ENCODE data around the gene TMEM203.
A peak's percentile ranks its signal among the peaks of the same experiment; 100 is the strongest.

Gene TMEM203

DNA sequence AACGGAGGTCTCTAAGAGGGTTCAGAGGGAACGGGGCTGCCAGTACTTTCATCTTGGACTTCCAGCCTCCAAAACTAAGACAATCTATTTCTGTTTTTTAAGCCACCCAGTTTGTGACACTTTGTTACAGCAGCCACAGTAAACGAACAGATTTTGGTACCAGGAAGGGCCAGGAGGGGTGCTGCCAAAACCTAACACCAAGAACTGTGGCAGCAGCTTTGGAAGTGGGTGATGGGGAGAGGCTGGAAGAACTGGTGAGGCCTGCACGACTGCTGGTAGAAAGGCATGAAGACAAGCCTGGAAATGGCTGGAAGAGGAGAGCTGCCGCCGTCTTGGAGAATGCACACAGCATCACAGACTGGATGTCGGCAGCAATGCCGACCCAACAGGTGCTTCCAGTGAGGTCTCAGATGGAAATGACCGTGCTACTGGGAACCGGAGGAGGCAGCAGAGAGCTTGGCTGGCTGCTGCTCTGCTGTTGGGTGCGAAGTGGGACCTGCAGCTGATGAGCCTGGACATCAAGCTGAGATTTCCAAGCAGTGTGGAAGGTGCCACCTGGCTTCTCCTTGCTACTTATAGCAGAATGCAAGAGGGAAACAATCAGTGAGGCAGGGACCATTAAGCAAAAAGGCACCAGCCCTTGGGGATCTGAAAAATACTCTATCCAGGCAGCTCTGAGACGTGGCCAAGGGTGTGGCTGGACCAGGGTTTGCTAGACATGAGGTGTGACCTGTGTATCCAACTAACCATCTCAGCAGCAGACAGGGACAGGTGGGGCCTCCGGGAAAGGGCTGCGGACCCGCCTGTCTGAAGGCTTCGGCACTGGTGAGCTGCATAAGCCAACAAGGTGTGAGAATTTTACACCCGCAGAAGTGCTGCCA is 28.9 kb downstream of the TMEM203 start:
- H3K4me1 Mint-ChIP-seq = peaks cover 13% of the 10 kb centered on the region
- no peak for ATAC-seq
- H3K27ac Mint-ChIP-seq = peak overlapping the region; percentile 34
- no peaks in the 10 kb centered on the region for H3K36me3 Mint-ChIP-seq
- DNase-seq (ENCODE audit: low spot score in 2 of 2) = no peak
- H3K9me3 Mint-ChIP-seq = no peaks in the 10 kb centered on the region
- H3K4me3 Mint-ChIP-seq = no peak overlapping the region

GRCh38 chr9:137175345-137175961 is 30.0 kb downstream of the TMEM203 start:
- Mint-ChIP-seq H3K27ac (no peak overlapping the region), H3K36me3 (no peaks in the 10 kb centered on the region), H3K4me1 (peaks cover 13% of the 10 kb centered on the region), H3K4me3 (no peak overlapping the region), H3K9me3 (no peaks in the 10 kb centered on the region)
- DNase-seq (ENCODE audit: low spot score in 2 of 2) (no peak), ATAC-seq (no peak)

GRCh38 chr9:137174722-137175293 is 30.6 kb downstream of the TMEM203 start:
- DNase-seq (ENCODE audit: low spot score in 2 of 2) = no peak
- Mint-ChIP-seq H3K4me3 (no peak overlapping the region), H3K36me3 (no peaks in the 10 kb centered on the region), H3K4me1 (peaks cover 13% of the 10 kb centered on the region), H3K9me3 (no peaks in the 10 kb centered on the region), H3K27ac (no peak overlapping the region)
- ATAC-seq = no peak

DNA sequence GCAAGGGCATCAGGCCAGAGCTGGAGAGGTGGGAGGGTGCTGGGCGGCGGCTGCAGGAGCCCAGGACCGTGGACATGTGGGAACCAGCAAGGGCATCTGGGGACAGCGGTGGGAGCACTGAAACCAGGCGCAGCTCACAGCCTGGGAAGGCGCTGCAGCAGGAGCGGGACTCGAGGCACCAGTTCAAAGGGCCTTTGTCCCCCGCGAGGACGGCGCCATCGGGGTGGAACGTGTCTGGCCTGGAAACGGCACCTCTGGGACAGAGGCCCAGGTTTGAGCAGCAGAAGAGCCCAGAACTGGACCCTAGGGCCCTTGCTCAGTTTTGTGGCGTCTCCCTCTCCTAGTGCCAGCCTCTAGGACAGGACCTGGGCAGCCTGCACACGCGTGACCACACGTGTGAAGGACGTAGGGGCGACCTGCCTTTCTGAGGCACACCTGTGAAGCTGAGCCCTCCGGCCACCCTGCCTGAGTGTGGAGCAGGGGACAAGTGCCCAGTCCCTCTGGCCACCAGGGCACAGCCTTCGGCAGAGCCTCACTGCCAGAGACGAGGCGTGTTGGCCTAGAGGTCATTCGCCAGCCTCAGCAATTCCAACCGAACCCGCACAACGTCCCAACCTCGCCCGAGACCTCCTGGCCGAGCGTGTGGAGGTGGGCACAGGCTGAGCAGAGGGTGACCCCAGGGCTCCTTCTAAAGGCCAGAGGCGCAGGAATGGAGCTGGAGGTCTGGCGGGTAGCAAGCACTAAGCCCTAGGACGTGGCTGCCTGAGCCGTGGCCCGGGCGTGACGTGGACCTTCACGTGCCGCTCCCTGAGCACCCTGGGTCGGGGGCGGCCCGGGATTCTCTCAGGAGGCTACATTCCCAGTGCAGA is 31.4 kb downstream of the TMEM203 start:
- no peak for DNase-seq (ENCODE audit: low spot score in 2 of 2)
- Mint-ChIP-seq H3K9me3 (no peaks in the 10 kb centered on the region), H3K27ac (no peak overlapping the region), H3K4me3 (no peak overlapping the region), H3K36me3 (no peaks in the 10 kb centered on the region), H3K4me1 (peaks cover 8% of the 10 kb centered on the region)
- ATAC-seq = no peak

- DNase-seq (ENCODE audit: low spot score in 2 of 2) = no peak
- peaks cover 8% of the 10 kb centered on the region for H3K4me1 Mint-ChIP-seq
- H3K36me3 Mint-ChIP-seq = no peaks in the 10 kb centered on the region
- H3K27ac Mint-ChIP-seq = no peak overlapping the region
- no peaks in the 10 kb centered on the region for H3K9me3 Mint-ChIP-seq
- ATAC-seq = no peak
- H3K4me3 Mint-ChIP-seq = no peak overlapping the region
Measured at GRCh38 chr9:137172901-137173795, 32.3 kb downstream of the TMEM203 start.

DNA sequence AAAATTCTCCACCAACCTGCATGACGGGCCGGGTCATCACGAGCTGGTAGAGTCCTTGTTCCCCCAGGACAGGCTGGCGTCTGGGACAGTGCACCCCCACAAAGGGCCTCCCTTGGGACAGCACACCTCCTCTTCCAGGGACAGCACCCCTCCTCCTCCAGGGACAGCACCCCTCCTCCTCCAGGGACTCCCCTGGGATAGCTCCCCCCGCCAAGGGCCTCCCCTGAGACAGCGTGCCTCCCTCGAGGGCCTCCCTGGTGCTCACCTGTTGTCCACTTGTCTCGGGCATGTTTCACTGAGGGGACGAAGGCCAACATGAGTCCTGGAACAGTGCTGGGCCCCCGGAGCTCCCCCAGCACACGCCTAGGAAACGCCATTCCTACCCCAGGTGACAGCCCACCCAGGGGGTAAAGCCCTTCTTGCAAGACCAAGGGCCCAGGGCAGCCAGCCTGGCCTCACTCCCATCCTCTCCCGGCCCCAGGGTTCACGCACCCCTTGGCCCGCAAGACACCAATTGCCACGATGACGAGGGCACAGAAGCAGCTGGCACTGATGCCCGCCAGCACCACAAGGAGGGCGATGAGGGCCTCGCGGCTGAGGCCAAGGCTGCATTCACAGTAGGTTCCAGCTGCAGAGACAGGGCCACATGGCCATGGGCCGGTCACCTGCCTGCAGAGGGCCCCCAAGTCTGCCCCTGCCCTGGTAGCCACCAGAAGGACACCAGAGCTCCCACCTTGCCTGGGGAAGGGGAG is 34.1 kb downstream of the TMEM203 start:
- H3K9me3 Mint-ChIP-seq = no peaks in the 10 kb centered on the region
- no peak overlapping the region for H3K27ac Mint-ChIP-seq
- no peaks in the 10 kb centered on the region for H3K36me3 Mint-ChIP-seq
- no peak for DNase-seq (ENCODE audit: low spot score in 2 of 2)
- no peak for ATAC-seq
- H3K4me3 Mint-ChIP-seq = no peak overlapping the region
- H3K4me1 Mint-ChIP-seq = peaks cover 4% of the 10 kb centered on the region

DNA sequence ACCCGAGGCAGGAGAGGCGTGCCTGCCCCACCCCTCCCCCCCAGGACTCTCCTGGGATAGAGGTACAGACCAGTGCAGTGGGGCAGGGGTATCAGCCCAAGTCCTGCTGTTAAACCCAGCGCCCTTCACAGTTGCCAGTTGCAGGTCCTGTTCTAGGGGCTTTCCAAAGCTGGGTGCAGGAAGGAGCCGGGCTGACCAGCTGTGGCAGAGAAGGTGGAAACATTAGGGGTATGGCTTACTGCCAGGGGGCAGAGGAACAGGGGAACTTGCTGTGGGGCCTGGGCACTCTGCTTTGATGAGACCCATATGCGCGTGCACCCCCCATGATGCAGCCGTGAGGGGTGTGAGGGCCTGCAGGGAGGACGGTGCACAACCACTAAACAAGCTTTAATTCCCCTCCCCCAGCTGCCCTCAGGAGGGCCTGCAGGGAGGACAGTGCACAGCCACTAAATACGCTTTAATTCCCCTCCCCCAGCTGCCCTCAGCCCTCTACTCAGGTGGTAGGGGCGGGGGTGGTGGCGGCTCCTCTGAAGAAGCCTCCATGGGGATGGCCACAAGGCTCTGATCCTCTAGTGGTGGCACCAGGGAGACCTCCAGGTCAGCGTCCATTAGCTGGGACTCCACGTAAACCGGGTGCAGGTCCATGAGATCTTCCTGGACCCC is 34.8 kb downstream of the TMEM203 start:
- no peak overlapping the region for H3K27ac Mint-ChIP-seq
- no peaks in the 10 kb centered on the region for H3K9me3 Mint-ChIP-seq

DNA sequence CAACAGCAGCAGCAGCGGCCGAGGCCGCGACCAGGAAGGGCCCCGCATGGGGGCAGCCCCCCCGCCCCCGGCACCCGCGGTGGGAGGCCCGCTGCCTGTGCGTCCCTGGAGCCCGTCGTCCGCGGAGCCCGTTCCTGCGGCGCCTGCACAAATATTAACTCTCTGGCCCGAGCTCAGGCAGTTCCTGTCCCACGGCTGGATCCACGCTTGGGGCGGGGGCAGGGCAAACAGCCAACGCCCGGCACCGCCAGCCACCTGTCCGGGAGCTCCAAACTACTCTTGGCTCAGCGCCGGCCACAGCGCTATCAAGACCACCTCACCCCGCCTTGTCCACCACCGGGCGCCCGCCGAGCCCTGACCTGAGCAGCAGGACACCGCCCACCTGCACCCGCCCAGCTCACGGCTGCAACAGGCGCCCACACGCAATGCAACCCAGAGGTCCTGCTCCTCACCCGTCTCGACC is 35.5 kb downstream of the TMEM203 start, which contains the start of gene LRRC26:
Gene LRRC26 (minus strand): TSS at position 156 of the 463 bp plus-strand sequence. CDS start 108 bp downstream, at position 48.
- Mint-ChIP-seq H3K9me3 (no peaks in the 10 kb centered on the region), H3K36me3 (no peaks in the 10 kb centered on the region), H3K4me3 (peak within 1 kb of the TSS; percentile 43), H3K4me1 (no peaks in the 10 kb centered on the region), H3K27ac (no peak within 1 kb of the TSS)
- no peak for DNase-seq (ENCODE audit: low spot score in 2 of 2)
- ATAC-seq = no peak

More for the DNA sequence above, 34.8 kb downstream of the TMEM203 start:
- Mint-ChIP-seq H3K36me3 (no peaks in the 10 kb centered on the region), H3K4me1 (no peaks in the 10 kb centered on the region), H3K4me3 (no peak overlapping the region)
- DNase-seq (ENCODE audit: low spot score in 2 of 2) (no peak), ATAC-seq (no peak)

DNA sequence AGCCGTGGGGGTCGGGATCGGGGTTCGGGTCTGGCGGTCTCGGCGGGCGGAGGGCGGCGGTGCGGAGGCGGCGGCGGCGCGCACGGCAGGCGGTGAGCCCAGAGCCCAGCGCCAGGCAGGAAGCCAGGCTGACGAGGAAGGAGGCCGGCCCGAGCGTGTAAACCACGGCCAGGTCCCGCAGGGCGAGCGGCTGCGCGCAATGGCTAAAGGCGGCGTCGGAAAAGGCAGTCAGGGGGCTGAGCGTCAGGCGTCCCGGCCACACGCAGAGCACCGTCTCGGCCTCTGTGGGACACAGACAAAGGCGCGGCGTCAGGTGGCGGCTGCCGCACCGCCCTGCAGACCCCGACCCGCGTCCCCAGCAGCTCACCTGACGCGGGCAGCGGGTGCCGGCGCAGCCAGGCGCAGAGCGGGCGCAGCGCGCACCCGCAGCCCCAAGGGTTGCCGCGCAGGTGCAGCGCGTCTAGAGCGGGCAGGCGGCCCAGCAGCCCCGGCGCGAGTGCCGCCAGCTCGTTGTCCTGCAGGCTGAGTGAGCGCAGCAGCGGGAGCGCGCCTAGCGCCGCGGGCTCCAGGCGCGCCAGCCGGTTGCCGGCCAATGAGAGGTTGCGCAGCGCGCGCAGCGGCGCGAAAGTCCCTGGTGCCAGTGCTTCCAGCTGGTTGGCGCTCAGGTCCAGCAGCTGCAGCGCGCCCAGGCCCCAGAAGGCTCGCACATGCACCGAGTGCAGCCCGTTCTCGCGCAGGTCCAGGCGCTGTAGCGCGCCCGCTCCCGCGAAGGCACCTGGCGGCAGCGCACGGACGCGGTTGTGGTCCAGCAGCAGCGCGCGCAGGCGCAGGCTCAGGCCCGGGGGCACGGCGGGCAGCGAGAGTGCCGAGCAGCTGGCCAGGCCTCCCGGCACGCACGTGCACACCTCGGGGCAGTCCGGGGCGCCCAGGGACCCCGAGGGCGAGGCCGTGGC is 36.3 kb downstream of the TMEM203 start:
- Mint-ChIP-seq H3K4me3 (peak overlapping the region; percentile 43), H3K36me3 (no peaks in the 10 kb centered on the region), H3K27ac (no peak overlapping the region), H3K4me1 (no peaks in the 10 kb centered on the region), H3K9me3 (no peaks in the 10 kb centered on the region)
- DNase-seq (ENCODE audit: low spot score in 2 of 2) (peak in 1 of 2 donors; percentile 67), ATAC-seq (peak; percentile 40)

DNA sequence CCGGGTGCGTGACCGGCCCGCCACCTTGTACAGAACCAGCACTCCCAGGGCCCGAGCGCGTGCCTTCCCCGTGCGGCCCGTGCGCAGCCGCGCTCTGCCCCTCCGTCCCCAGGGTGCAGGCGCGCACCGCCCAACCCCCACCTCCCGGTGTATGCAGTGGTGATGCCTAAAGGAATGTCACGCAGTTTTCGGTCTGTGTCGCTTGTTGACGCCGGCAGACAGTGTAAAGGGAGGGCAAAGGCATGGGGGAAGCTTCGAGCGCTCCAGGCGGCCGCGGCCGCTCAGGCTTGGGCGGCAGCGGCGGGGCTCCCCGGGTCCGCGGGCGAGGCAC is 36.9 kb downstream of the TMEM203 start:
- ATAC-seq = peak; percentile 17
- Mint-ChIP-seq H3K9me3 (no peaks in the 10 kb centered on the region), H3K4me1 (no peaks in the 10 kb centered on the region), H3K27ac (no peak overlapping the region), H3K36me3 (no peaks in the 10 kb centered on the region), H3K4me3 (peak overlapping the region; percentile 43)
- no peak for DNase-seq (ENCODE audit: low spot score in 2 of 2)

DNA sequence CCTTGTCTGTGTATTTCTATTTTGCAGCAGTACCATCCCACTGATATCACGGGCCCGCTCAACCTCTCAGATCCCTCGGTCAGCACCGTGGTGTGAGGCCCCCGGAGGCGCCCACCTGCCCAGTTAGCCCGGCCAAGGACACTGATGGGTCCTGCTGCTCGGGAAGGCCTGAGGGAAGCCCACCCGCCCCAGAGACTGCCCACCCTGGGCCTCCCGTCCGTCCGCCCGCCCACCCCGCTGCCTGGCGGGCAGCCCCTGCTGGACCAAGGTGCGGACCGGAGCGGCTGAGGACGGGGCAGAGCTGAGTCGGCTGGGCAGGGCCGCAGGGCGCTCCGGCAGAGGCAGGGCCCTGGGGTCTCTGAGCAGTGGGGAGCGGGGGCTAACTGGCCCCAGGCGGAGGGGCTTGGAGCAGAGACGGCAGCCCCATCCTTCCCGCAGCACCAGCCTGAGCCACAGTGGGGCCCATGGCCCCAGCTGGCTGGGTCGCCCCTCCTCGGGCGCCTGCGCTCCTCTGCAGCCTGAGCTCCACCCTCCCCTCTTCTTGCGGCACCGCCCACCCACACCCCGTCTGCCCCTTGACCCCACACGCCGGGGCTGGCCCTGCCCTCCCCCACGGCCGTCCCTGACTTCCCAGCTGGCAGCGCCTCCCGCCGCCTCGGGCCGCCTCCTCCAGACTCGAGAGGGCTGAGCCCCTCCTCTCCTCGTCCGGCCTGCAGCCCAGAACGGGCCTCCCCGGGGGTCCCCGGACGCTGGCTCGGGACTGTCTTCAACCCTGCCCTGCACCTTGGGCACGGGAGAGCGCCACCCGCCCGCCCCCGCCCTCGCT is 37.5 kb downstream of the TMEM203 start:
- no peaks in the 10 kb centered on the region for H3K36me3 Mint-ChIP-seq
- ATAC-seq = peak; percentile 2
- H3K9me3 Mint-ChIP-seq = no peaks in the 10 kb centered on the region
- H3K4me3 Mint-ChIP-seq = peak overlapping the region; percentile 43
- DNase-seq (ENCODE audit: low spot score in 2 of 2) = no peak
- H3K27ac Mint-ChIP-seq = no peak overlapping the region
- H3K4me1 Mint-ChIP-seq = no peaks in the 10 kb centered on the region

DNA sequence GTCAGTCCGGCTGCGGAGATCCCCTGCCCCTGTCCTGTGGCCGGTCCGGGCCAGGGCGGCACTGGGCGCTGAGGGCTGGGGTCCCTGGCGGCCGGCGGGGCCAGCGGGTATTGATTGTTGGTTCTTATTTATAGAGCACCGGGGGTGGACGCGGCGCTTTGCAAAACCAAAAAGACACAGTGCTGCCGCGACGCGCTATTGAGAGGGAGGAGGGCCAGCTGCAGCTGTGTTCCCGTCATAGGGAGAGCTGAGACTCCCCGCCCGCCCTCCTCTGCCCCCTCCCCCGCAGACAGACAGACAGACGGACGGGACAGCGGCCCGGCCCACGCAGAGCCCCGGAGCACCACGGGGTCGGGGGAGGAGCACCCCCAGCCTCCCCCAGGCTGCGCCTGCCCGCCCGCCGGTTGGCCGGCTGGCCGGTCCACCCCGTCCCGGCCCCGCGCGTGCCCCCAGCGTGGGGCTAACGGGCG is 38.1 kb downstream of the TMEM203 start:
- Mint-ChIP-seq H3K36me3 (no peaks in the 10 kb centered on the region), H3K4me3 (no peak overlapping the region), H3K4me1 (no peaks in the 10 kb centered on the region), H3K9me3 (no peaks in the 10 kb centered on the region), H3K27ac (no peak overlapping the region)
- no peak for DNase-seq (ENCODE audit: low spot score in 2 of 2)
- ATAC-seq = no peak

Data from stimulated activated effector memory CD8-positive, alpha-beta T cell treated with anti-CD3 and anti-CD28 coated beads, Interleukin-12 subunit alpha, Interleukin-12 subunit beta, amount 100 ng/mL, for 72 hours (primary cell).